ENCODE results near the gene WIPF2.

DNA sequence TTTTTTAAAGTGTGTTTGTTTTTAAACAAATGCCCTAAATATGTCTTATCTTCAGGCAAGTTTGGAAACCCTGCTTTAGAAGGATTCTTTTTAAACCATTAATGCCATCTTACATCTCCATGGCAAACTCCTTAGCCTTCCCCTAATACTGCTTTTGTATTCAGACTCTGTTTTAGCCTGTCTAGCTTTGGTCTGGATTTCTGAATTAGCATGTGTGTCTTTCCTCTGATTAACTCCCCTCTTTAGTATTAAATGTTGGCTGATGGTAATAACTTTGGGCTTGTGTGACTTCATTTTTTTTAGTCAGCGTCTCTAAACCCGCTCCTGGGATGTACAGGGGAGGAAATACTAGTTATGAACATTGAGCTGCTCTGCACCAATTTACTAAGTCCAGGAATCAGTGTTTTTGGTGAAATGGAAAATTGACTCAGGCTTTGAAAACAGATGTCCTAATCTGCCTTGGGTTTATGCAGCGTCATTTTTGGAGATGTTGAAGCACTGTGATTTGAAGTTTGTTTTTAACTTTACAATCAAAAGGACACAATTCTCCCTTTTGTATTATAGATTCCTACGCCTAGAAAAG lies 22.2 kb downstream of the WIPF2 start:
- TF ChIP-seq, protein P1, sequence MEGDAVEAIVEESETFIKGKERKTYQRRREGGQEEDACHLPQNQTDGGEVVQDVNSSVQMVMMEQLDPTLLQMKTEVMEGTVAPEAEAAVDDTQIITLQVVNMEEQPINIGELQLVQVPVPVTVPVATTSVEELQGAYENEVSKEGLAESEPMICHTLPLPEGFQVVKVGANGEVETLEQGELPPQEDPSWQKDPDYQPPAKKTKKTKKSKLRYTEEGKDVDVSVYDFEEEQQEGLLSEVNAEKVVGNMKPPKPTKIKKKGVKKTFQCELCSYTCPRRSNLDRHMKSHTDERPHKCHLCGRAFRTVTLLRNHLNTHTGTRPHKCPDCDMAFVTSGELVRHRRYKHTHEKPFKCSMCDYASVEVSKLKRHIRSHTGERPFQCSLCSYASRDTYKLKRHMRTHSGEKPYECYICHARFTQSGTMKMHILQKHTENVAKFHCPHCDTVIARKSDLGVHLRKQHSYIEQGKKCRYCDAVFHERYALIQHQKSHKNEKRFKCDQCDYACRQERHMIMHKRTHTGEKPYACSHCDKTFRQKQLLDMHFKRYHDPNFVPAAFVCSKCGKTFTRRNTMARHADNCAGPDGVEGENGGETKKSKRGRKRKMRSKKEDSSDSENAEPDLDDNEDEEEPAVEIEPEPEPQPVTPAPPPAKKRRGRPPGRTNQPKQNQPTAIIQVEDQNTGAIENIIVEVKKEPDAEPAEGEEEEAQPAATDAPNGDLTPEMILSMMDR (conservative IDR thresholded peaks at IDR 0.05): no peak
- no peak for TF ChIP-seq ZFX (IDR thresholded peaks at IDR 0.05)

All from C4-2B (cell line).